ENCODE measurements around the gene PPM1H.

DNA sequence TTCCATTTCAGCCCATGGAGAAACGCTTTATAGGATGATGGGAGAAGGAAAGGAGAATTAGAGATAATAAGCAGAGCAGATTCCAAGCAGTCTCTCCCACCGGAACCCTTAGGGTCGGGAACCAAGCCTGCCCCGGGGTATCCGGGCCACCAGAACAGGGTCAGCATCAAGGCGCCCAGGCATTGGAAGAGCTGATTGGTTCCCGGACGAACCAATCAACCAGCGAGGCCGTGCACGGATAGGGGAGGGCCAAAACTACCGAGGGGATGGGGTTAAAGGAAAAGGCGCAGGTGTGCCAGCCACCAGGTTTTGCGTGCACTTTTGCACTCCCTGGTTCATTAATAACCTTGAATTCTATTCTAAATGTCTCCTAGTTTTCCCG, 1.7 kb downstream of the PPM1H start:
- TF ChIP-seq, protein P1, sequence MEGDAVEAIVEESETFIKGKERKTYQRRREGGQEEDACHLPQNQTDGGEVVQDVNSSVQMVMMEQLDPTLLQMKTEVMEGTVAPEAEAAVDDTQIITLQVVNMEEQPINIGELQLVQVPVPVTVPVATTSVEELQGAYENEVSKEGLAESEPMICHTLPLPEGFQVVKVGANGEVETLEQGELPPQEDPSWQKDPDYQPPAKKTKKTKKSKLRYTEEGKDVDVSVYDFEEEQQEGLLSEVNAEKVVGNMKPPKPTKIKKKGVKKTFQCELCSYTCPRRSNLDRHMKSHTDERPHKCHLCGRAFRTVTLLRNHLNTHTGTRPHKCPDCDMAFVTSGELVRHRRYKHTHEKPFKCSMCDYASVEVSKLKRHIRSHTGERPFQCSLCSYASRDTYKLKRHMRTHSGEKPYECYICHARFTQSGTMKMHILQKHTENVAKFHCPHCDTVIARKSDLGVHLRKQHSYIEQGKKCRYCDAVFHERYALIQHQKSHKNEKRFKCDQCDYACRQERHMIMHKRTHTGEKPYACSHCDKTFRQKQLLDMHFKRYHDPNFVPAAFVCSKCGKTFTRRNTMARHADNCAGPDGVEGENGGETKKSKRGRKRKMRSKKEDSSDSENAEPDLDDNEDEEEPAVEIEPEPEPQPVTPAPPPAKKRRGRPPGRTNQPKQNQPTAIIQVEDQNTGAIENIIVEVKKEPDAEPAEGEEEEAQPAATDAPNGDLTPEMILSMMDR (conservative IDR thresholded peaks at IDR 0.05): no peak
- TF ChIP-seq ZFX (IDR thresholded peaks at IDR 0.05): no peak

Measured in C4-2B (cell line).